HepG2 (cell line): Measurements from ENCODE around the gene SIK3. TPM values are rescaled to one million over a fixed set of nuclear protein-coding genes. Genes with fewer than 3 reads are reported as not detected.

Experiments
- ATRX ChIP-seq: sonication (generic); formaldehyde crosslinking; IDR thresholded peaks from 2 replicates; pipeline ENCODE4 v1.4.0; 2020; ENCODE audit warnings: missing genetic modification reagents, borderline replicate concordance
- CCAR2 ChIP-seq: fragments of 200-400 bp; formaldehyde crosslinking; optimal IDR thresholded peaks from 2 replicates; pipeline ENCODE3; 2018; ENCODE audit warnings: low read depth, mild to moderate bottlenecking, low read length, moderate library complexity
- CHD4 ChIP-seq: fragments of 200-600 bp; sonication (generic); IDR thresholded peaks from 2 replicates; pipeline ENCODE4 v1.7.0; 2017; ENCODE audit warnings: mild to moderate bottlenecking, low read length, borderline replicate concordance
- HDAC2 ChIP-seq: sonication (generic); formaldehyde crosslinking; IDR thresholded peaks from 2 replicates; pipeline ENCODE4 v1.4.0; 2020; ENCODE audit warnings: missing genetic modification reagents
- KDM5A ChIP-seq: fragments of 200-600 bp; sonication (generic); IDR thresholded peaks from 2 replicates; pipeline ENCODE4 v1.7.0; 2018; ENCODE audit warnings: antibody characterized with exemption, mild to moderate bottlenecking, low read length, borderline replicate concordance
- MAZ ChIP-seq, 2 experiments: sonication (generic) in 1 of 2; formaldehyde crosslinking in 1 of 2; IDR thresholded peaks; 2 replicates each; pipeline versions ENCODE4 v1.5.0 to v1.6.1; 2012 to 2020; ENCODE audit warnings: low read depth in 2 of 2, mild to moderate bottlenecking in 2 of 2, borderline replicate concordance in 1 of 2, improper control_type of control experiment in 1 of 2, low read length in 1 of 2, missing genetic modification reagents in 1 of 2, moderate library complexity in 1 of 2
- NR3C1 ChIP-seq: sonication (generic); formaldehyde crosslinking; IDR thresholded peaks from 2 replicates; pipeline ENCODE4 v1.4.0; 2020; ENCODE audit warnings: missing genetic modification reagents
- PAX8 ChIP-seq: sonication (generic); formaldehyde crosslinking; IDR thresholded peaks from 2 replicates; pipeline ENCODE4 v1.8.0; 2022; ENCODE audit warnings: mild to moderate bottlenecking, missing genetic modification reagents, borderline replicate concordance
- PCBP2 ChIP-seq: fragments of 200-400 bp; formaldehyde crosslinking; optimal IDR thresholded peaks from 2 replicates; pipeline ENCODE3; 2018; ENCODE audit warnings: low read length, low read depth; ENCODE audit not compliant: poor library complexity, severe bottlenecking
- SMC3 ChIP-seq: IDR thresholded peaks from 2 replicates; pipeline ENCODE4 v1.6.1; 2011; ENCODE audit warnings: low read length, improper control_type of control experiment
- SMYD3 ChIP-seq: sonication (generic); formaldehyde crosslinking; IDR thresholded peaks from 2 replicates; pipeline ENCODE4 v1.8.1; 2023; ENCODE audit warnings: mild to moderate bottlenecking, missing genetic modification reagents
- SUZ12 ChIP-seq: fragments of 150-350 bp; IDR thresholded peaks from 2 replicates; pipeline ENCODE4 v1.6.1; 2014; ENCODE audit warnings: low read depth, low read length
- ZBTB20 ChIP-seq: sonication (generic); formaldehyde crosslinking; IDR thresholded peaks from 2 replicates; pipeline ENCODE4 v1.8.1; 2023; ENCODE audit warnings: missing genetic modification reagents, low read depth, mild to moderate bottlenecking, borderline replicate concordance
- ZC3H4 ChIP-seq: sonication (generic); formaldehyde crosslinking; IDR thresholded peaks from 2 replicates; pipeline ENCODE4 v1.4.0; 2020; ENCODE audit warnings: missing genetic modification reagents, borderline replicate concordance
- ZNF235 ChIP-seq: sonication (generic); formaldehyde crosslinking; IDR thresholded peaks from 2 replicates; pipeline ENCODE4 v1.8.1; 2023; ENCODE audit warnings: mild to moderate bottlenecking, missing genetic modification reagents, borderline replicate concordance
- ZNF558 ChIP-seq: sonication (generic); formaldehyde crosslinking; IDR thresholded peaks from 2 replicates; pipeline ENCODE4 v1.9.0; 2022; ENCODE audit warnings: mild to moderate bottlenecking, missing genetic modification reagents, borderline replicate concordance
- ZNF567 ChIP-seq: sonication (generic); formaldehyde crosslinking; IDR thresholded peaks from 2 replicates; pipeline ENCODE4 v1.8.1; 2023; ENCODE audit warnings: mild to moderate bottlenecking, missing genetic modification reagents, borderline replicate concordance
- ZNF614 ChIP-seq: IDR thresholded peaks from 2 replicates; pipeline ENCODE4 v1.6.1; 2018; ENCODE audit warnings: missing biosample characterization, missing genetic modification reagents, inconsistent platforms, borderline replicate concordance
- ZNF678 ChIP-seq: sonication (generic); formaldehyde crosslinking; IDR thresholded peaks from 2 replicates; pipeline ENCODE4 v1.4.0; 2020; ENCODE audit warnings: mild to moderate bottlenecking, missing genetic modification reagents
- ZNF7 ChIP-seq: IDR thresholded peaks from 2 replicates; pipeline ENCODE4 v1.6.1; 2016; ENCODE audit warnings: missing biosample characterization, missing genetic modification reagents
- ZNF703 ChIP-seq: sonication (generic); formaldehyde crosslinking; IDR thresholded peaks from 2 replicates; pipeline ENCODE4 v1.5.1; 2020; ENCODE audit warnings: missing genetic modification reagents, mild to moderate bottlenecking, moderate library complexity, borderline replicate concordance
- ZNF772 ChIP-seq: sonication (generic); formaldehyde crosslinking; IDR thresholded peaks from 2 replicates; pipeline ENCODE4 v1.5.0; 2020; ENCODE audit warnings: mild to moderate bottlenecking, missing genetic modification reagents
- polyA plus RNA-seq, 8 experiments: library from polyadenylated mRNA; depleted of rRNA in 3 of 8; stranded (reverse) in 7 of 8; unstranded in 1 of 8; fragments of >200 nt; fragmentation: Illumina TruSeq in 4 of 8; extraction: Trizol in 4 of 8; gene quantifications; 2 replicates each; pipeline versions ENCODE4 v1.2.1 to v1.2.3, GENCODE V29; 2011 to 2016; ENCODE audit warnings: low read depth in 4 of 8, missing spikeins in 1 of 8, mixed read lengths in 1 of 8; ENCODE audit not compliant: insufficient read depth in 1 of 8
- total RNA-seq, 5 experiments: library from RNA; depleted of rRNA; stranded (reverse); fragments of >200 nt; fragmentation: Illumina TruSeq; extraction: Trizol; gene quantifications; 2 replicates each; pipeline ENCODE4 v1.2.3, GENCODE V29; 2016; ENCODE audit warnings: low read depth in 1 of 5
- TF ChIP-seq, protein P1 (sequence below): sonication (generic); formaldehyde crosslinking; IDR thresholded peaks from 2 replicates; pipeline ENCODE4 v1.5.0; 2020; ENCODE audit warnings: missing genetic modification reagents, mild to moderate bottlenecking, borderline replicate concordance
- TF ChIP-seq, protein P2 (sequence below): sonication (generic); formaldehyde crosslinking; IDR thresholded peaks from 2 replicates; pipeline ENCODE4 v1.8.0; 2022; ENCODE audit warnings: missing genetic modification reagents, mild to moderate bottlenecking, inconsistent platforms, borderline replicate concordance
- TF ChIP-seq, protein P3 (sequence below): sonication (generic); formaldehyde crosslinking; IDR thresholded peaks from 2 replicates; pipeline ENCODE4 v1.5.0; 2020; ENCODE audit warnings: missing genetic modification reagents

SIK3 gene
- total and polyA plus RNA-seq, 2 of the 13 experiments (the other 11 are each of a cell fraction or from before 2014, with no cell fraction given): 5.7 to 9.8 TPM

DNA sequence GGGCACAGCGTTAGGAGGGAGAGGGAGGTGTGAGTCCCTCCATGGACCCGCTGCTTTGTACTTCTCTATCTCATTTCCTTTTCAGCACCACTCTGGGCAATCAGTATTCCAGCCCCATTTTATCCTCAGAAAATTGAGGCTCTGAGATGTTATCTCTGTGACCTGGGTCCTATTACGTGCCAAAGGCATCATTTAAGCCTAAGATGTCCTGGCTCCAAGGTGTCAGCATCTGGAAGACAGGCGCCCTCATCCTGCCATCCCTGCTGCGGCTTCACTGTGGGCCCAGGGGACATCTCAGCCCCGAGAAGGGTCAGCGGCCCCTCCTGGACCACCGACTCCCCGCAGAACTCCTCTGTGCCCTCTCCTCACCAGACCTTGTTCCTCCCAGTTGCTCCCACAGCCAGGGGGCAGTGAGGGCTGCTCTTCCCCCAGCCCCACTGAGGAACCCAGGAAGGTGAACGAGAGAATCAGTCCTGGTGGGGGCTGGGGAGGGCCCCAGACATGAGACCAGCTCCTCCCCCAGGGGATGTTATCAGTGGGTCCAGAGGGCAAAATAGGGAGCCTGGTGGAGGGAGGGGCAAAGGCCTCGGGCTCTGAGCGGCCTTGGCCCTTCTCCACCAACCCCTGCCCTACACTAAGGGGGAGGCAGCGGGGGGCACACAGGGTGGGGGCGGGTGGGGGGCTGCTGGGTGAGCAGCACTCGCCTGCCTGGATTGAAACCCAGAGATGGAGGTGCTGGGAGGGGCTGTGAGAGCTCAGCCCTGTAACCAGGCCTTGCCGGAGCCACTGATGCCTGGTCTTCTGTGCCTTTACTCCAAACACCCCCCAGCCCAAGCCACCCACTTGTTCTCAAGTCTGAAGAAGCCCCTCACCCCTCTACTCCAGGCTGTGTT, 269.4 kb downstream of the SIK3 start (continued):
- TF ChIP-seq SMC3: no peak; the same call in 1 of the 2 replicates
- no peak; the same call in 1 of the 2 replicates for TF ChIP-seq ZNF614 (CRISPR knock-in tag)
- peak; percentile 75; the same call in 1 of the 2 replicates for TF ChIP-seq MAZ (IDR thresholded peaks at IDR 0.05; ENCODE audit: borderline replicate concordance, low read depth, low read length)
- TF ChIP-seq MAZ (CRISPR knock-in tag; IDR thresholded peaks at IDR 0.05; ENCODE audit: low read depth): peak; percentile 61; the same call in 1 of the 2 replicates
- no peak for TF ChIP-seq ZNF678
- TF ChIP-seq ATRX (CRISPR knock-in tag): no peak
- TF ChIP-seq, protein P1, sequence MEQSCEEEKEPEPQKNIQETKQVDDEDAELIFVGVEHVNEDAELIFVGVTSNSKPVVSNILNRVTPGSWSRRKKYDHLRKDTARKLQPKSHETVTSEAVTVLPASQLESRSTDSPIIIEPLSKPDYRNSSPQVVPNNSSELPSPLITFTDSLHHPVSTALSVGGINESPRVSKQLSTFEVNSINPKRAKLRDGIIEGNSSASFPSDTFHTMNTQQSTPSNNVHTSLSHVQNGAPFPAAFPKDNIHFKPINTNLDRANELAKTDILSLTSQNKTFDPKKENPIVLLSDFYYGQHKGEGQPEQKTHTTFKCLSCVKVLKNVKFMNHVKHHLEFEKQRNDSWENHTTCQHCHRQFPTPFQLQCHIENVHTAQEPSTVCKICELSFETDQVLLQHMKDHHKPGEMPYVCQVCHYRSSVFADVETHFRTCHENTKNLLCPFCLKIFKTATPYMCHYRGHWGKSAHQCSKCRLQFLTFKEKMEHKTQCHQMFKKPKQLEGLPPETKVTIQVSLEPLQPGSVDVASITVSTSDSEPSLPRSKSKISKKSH (CRISPR knock-in tag): no peak
- TF ChIP-seq HDAC2: peak; percentile 84
- TF ChIP-seq KDM5A: no peak; the same call in 1 of the 2 replicates
- no peak; the same call in 1 of the 2 replicates for TF ChIP-seq ZBTB20 (CRISPR knock-in tag)
- TF ChIP-seq, protein P2, sequence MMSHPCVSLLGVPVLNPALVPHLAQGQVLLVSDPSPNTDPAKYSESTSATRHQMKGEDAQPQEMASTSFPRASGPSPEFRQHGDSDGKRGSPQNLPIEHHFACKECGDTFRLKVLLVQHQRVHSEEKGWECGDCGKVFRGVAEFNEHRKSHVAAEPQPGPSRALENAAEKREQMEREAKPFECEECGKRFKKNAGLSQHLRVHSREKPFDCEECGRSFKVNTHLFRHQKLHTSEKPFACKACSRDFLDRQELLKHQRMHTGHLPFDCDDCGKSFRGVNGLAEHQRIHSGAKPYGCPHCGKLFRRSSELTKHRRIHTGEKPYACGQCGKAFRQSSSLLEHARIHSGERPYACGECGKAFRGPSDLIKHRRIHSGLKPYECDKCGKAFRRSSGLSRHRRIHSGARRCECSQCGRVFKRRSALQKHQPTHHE: no peak
- TF ChIP-seq PCBP2: no peak
- no peak for TF ChIP-seq PAX8
- peak; percentile 14; the same call in 1 of the 2 replicates for TF ChIP-seq ZNF558 (CRISPR knock-in tag)
- TF ChIP-seq ZNF235 (CRISPR knock-in tag): 0 out of 2 replicates have a peak, but pooled peaks have one; percentile 5
- TF ChIP-seq ZNF772 (CRISPR knock-in tag): no peak
- TF ChIP-seq CHD4: peak; percentile 67; the same call in 1 of the 2 replicates
- no peak for TF ChIP-seq ZC3H4
- no peak for TF ChIP-seq ZNF567 (CRISPR knock-in tag)
- TF ChIP-seq SMYD3 (CRISPR knock-in tag): no peak; the same call in none of the 2 replicates
- no peak for TF ChIP-seq ZNF7 (CRISPR knock-in tag)
- no peak for TF ChIP-seq SUZ12
- TF ChIP-seq ZNF703: no peak
- TF ChIP-seq, protein P3, sequence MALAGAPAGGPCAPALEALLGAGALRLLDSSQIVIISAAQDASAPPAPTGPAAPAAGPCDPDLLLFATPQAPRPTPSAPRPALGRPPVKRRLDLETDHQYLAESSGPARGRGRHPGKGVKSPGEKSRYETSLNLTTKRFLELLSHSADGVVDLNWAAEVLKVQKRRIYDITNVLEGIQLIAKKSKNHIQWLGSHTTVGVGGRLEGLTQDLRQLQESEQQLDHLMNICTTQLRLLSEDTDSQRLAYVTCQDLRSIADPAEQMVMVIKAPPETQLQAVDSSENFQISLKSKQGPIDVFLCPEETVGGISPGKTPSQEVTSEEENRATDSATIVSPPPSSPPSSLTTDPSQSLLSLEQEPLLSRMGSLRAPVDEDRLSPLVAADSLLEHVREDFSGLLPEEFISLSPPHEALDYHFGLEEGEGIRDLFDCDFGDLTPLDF: no peak
- TF ChIP-seq CCAR2: no peak
- no peak for TF ChIP-seq NR3C1 (CRISPR knock-in tag)
